DND-41 (cell line): ENCODE results near the gene TXLNB.

ENCODE experiments used
- ATAC-seq: fragments of 200-7000 bp; cut with Tn5 transposase; 3 replicates; pipeline ENCODE4 v1.9.1; 2021; ENCODE audit warnings: low read depth; ENCODE audit not compliant: insufficient read depth
- DNase-seq: peaks from one replicate; pipeline ENCODE4 v3.0.0-alpha.2; 2020
- H2AFZ ChIP-seq: 2 replicates; pipeline ENCODE4 v1.6.0; 2012; ENCODE audit warnings: low read depth, low read length
- H3K27ac ChIP-seq: 2 replicates; pipeline ENCODE4 v1.5.1; 2012; ENCODE audit warnings: low read length, inconsistent platforms
- H3K27me3 ChIP-seq: fragments of 200-600 bp; sonication (generic); 2 replicates; pipeline ENCODE4 v1.6.0; 2012; ENCODE audit warnings: low read length, mild to moderate bottlenecking, inconsistent platforms; ENCODE audit not compliant: insufficient read depth, poor library complexity
- H3K36me3 ChIP-seq: 2 replicates; pipeline ENCODE4 v1.5.1; 2012; ENCODE audit warnings: low read length, inconsistent platforms; ENCODE audit not compliant: insufficient read depth
- H3K4me1 ChIP-seq: 2 replicates; pipeline ENCODE4 v1.5.1; 2012; ENCODE audit warnings: mild to moderate bottlenecking, low read length; ENCODE audit not compliant: insufficient read depth
- H3K4me2 ChIP-seq: 2 replicates; pipeline ENCODE4 v1.6.0; 2012; ENCODE audit warnings: mild to moderate bottlenecking, moderate library complexity, low read length, inconsistent platforms; ENCODE audit not compliant: insufficient read depth
- H3K4me3 ChIP-seq, 2 experiments: fragments of 200-600 bp in 1 of 2; shearing (Covaris generic) in 1 of 2; 2 replicates each; pipeline ENCODE4 v1.5.1; 2012 to 2016; ENCODE audit warnings: inconsistent platforms in 2 of 2, low read length in 2 of 2, mild to moderate bottlenecking in 2 of 2, low read depth in 1 of 2, moderate library complexity in 1 of 2
- H3K79me2 ChIP-seq: 2 replicates; pipeline ENCODE4 v1.6.0; 2012; ENCODE audit warnings: low read length, inconsistent platforms; ENCODE audit not compliant: insufficient read depth
- H3K9ac ChIP-seq: 2 replicates; pipeline ENCODE4 v1.6.0; 2012; ENCODE audit warnings: low read depth, mild to moderate bottlenecking, inconsistent platforms, low read length, moderate library complexity
- H3K9me3 ChIP-seq: 2 replicates; pipeline ENCODE4 v1.5.1; 2012; ENCODE audit warnings: low read length, moderate library complexity, mild to moderate bottlenecking, inconsistent platforms; ENCODE audit not compliant: insufficient read depth, severe bottlenecking
- H4K20me1 ChIP-seq: 2 replicates; pipeline ENCODE4 v1.6.0; 2012; ENCODE audit warnings: low read length; ENCODE audit not compliant: insufficient read depth
- CTCF ChIP-seq: IDR thresholded peaks from 2 replicates; pipeline ENCODE4 v1.5.1; 2012; ENCODE audit warnings: borderline replicate concordance, low read length, moderate library complexity, mild to moderate bottlenecking; ENCODE audit not compliant: poor library complexity, severe bottlenecking; ENCODE audit errors: extremely low read depth
- EZH2 ChIP-seq: IDR thresholded peaks from 3 replicates; pipeline ENCODE4 v1.6.1; 2012; ENCODE audit warnings: borderline replicate concordance, low read depth, mild to moderate bottlenecking, moderate library complexity, low read length, inconsistent platforms; ENCODE audit not compliant: severe bottlenecking

TXLNB gene

GRCh38 chr6:139275279-139276055, 16.3 kb downstream of the TXLNB start:
- Histone ChIP-seq H3K9ac (no peak overlapping the region), H3K27me3 (no peaks in the 10 kb centered on the region), H3K27ac (no peak overlapping the region), H3K4me3 (no peak overlapping the region), H3K4me1 (peaks cover 16% of the 10 kb centered on the region), H4K20me1 (no peaks in the 10 kb centered on the region), H3K4me2 (no peak overlapping the region), H3K9me3 (no peaks in the 10 kb centered on the region), H3K79me2 (no peaks in the 10 kb centered on the region), H2AFZ (no peak overlapping the region), H3K36me3 (no peaks in the 10 kb centered on the region)
- DNase-seq = no peak
- no peak for ATAC-seq
- TF ChIP-seq CTCF = no peak
- TF ChIP-seq EZH2 = no peak

DNA sequence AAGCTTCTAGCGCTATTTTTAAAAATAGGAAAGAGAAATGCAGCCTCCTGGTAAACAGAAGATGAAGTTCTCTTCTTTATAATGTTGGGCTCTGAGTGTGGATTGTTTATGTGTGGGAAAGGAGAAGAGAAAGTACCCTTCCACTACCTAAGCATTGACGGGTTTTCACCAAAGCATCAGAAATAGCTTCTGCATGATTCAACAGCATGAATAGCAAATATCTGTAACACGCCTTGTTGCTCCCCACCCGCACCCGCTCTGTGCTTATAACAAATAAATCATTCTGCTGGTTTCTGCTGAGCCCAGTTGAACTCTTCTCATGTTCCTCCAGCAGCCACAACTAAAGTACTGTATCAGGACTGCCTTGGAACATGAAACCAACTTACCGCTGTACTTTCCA, 20.7 kb downstream of the TXLNB start:
- ATAC-seq (no peak), DNase-seq (no peak)

GRCh38 chr6:139270249-139270648, 21.5 kb downstream of the TXLNB start:
- Histone ChIP-seq H3K27me3 (no peaks in the 10 kb centered on the region), H2AFZ (no peak overlapping the region), H3K4me2 (no peak overlapping the region), H3K27ac (no peak overlapping the region), H4K20me1 (no peaks in the 10 kb centered on the region), H3K4me3 (no peak overlapping the region), H3K79me2 (no peaks in the 10 kb centered on the region), H3K9ac (no peak overlapping the region), H3K36me3 (no peaks in the 10 kb centered on the region), H3K9me3 (no peaks in the 10 kb centered on the region), H3K4me1 (no peaks in the 10 kb centered on the region)
- ATAC-seq (no peak), DNase-seq (no peak)
- TF ChIP-seq EZH2 = no peak
- no peak for TF ChIP-seq CTCF

More for the DNA sequence above, 20.7 kb downstream of the TXLNB start:
- Histone ChIP-seq H3K79me2 (no peaks in the 10 kb centered on the region), H3K4me1 (no peaks in the 10 kb centered on the region), H3K9me3 (no peaks in the 10 kb centered on the region), H3K4me2 (no peak overlapping the region), H3K27ac (no peak overlapping the region), H3K4me3 (no peak overlapping the region), H3K36me3 (no peaks in the 10 kb centered on the region), H2AFZ (no peak overlapping the region), H4K20me1 (no peaks in the 10 kb centered on the region), H3K27me3 (no peaks in the 10 kb centered on the region), H3K9ac (no peak overlapping the region)
- TF ChIP-seq CTCF = no peak
- no peak for TF ChIP-seq EZH2
